ENCODE results near the gene HSD17B1. TPM values are rescaled to one million over a fixed set of nuclear protein-coding genes. Genes with fewer than 3 reads are reported as not detected.

The HSD17B1 gene
- total RNA-seq, 2 experiments from 2014 or later, result 0.73 to 0.97 TPM

Small RNA genes within 50 kb of the gene (microRNA-seq; reads per million reads assigned to microRNA genes)
- 0.63 reads per million for gene MIR5010 (ENCODE audit: borderline microRNAs expressed, borderline replicate concordance)

Other genes with a start within 250 kb of the HSD17B1 start
- 100 to 1,000 TPM; 114 to 121 TPM for gene STAT3, start 164.5 kb upstream of the HSD17B1 start, total RNA-seq
- 1 to 10 TPM; 1.5 to 1.6 TPM for gene CAVIN1, start 129.7 kb upstream of the HSD17B1 start, total RNA-seq
- 1 to 10 TPM; 4.9 to 8.9 TPM for gene ATP6V0A1, start 94.0 kb upstream of the HSD17B1 start, total RNA-seq
- 10 to 100 TPM; 16.4 to 18.8 TPM for gene NAGLU, start 16.7 kb upstream of the HSD17B1 start, total RNA-seq
- 10 to 100 TPM; 72.5 to 86.1 TPM for gene COASY, start 9.2 kb downstream of the HSD17B1 start, total RNA-seq
- 10 to 100 TPM; 56.7 to 62.3 TPM for gene MLX, start 14.2 kb downstream of the HSD17B1 start, total RNA-seq
- gene PSMC3IP, start 24.8 kb downstream of the HSD17B1 start, total RNA-seq, result 10 to 100 TPM; 17.4 to 18.5 TPM
- 10 to 100 TPM; 60.2 to 65.9 TPM for gene RETREG3, start 56.5 kb downstream of the HSD17B1 start, total RNA-seq
- gene TUBG1, start 56.8 kb downstream of the HSD17B1 start, total RNA-seq, result 10 to 100 TPM; 61.6 TPM
- 1 to 10 TPM; 6.7 to 7.2 TPM for gene TUBG2, start 106.4 kb downstream of the HSD17B1 start, total RNA-seq
- 1 to 10 TPM in 1 of 2 experiments, under 1 TPM in 1; 0.85 to 1.3 TPM for gene PLEKHH3, start 124.1 kb downstream of the HSD17B1 start, total RNA-seq
- under 1 TPM; 0.65 to 0.87 TPM for gene CCR10, start 128.9 kb downstream of the HSD17B1 start, total RNA-seq
- 1 to 10 TPM in 1 of 2 experiments, under 1 TPM in 1; 0.81 to 1.0 TPM for gene CNTNAP1, start 129.6 kb downstream of the HSD17B1 start, total RNA-seq
- gene EZH1, start 192.1 kb downstream of the HSD17B1 start, total RNA-seq, result 10 to 100 TPM; 52.6 to 54.0 TPM
- not detected for gene RAMP2, start 208.3 kb downstream of the HSD17B1 start, total RNA-seq
- gene VPS25, start 220.5 kb downstream of the HSD17B1 start, total RNA-seq, result 10 to 100 TPM; 51.9 to 59.4 TPM
- under 1 TPM; 0.47 to 0.77 TPM for gene WNK4, start 227.7 kb downstream of the HSD17B1 start, total RNA-seq
- gene COA3, start 245.8 kb downstream of the HSD17B1 start, total RNA-seq, result 10 to 100 TPM; 41.2 to 45.1 TPM
- not detected for gene CNTD1, start 245.9 kb downstream of the HSD17B1 start, total RNA-seq